PC-9 (cell line): ENCODE measurements around the gene IGF2R. TPM values are rescaled to one million over a fixed set of nuclear protein-coding genes. Genes with fewer than 3 reads are reported as not detected.
"Not testable (repeated sequence)": the region's sequence is repeated elsewhere in the genome, so short reads cannot be mapped to it uniquely, and the experiment has no call there.

Source experiments
- BruUV-seq: library from RNA; stranded (reverse); fragments of 400-500 nt; replicated peaks from 2 replicates; lab custom pipeline; 2021; lab: Mats Ljungman, UMichigan
- CTCF ChIA-PET: fragments of 300-600 bp; sonication (Branson Sonifier 250); formaldehyde crosslinking; loops from one replicate; lab custom pipeline; 2022; ENCODE audit warnings: antibody characterized with exemption; lab: Charles Lee
- POLR2A ChIA-PET: fragments of 300-600 bp; sonication (Branson Sonifier 250); formaldehyde crosslinking; loops from one replicate; lab custom pipeline; 2022; ENCODE audit warnings: antibody characterized with exemption; ENCODE audit not compliant: unreplicated experiment; lab: Charles Lee
- DNase-seq, 2 experiments: peaks; one replicate each; pipeline versions ENCODE4 v3.0.0 to v3.0.0-alpha.2; 2015 to 2022; ENCODE audit warnings: mixed read lengths in 1 of 2
- H2AFZ ChIP-seq: fragments of 200-600 bp; sonication (generic); 2 replicates; pipeline ENCODE4 v1.8.1; 2017; ENCODE audit warnings: antibody characterized with exemption
- H3F3A ChIP-seq: fragments of 200-600 bp; sonication (generic); 2 replicates; pipeline ENCODE4 v1.8.1; 2017; ENCODE audit warnings: antibody characterized with exemption, mild to moderate bottlenecking, low read depth; ENCODE audit not compliant: insufficient read depth
- H3K27ac ChIP-seq: fragments of 200-600 bp; sonication (generic); 2 replicates; pipeline ENCODE4 v1.6.1; 2016; ENCODE audit warnings: mixed run types
- H3K27me3 ChIP-seq: fragments of 200-600 bp; sonication (generic); 2 replicates; pipeline ENCODE4 v1.6.1; 2016; ENCODE audit warnings: low read depth, mixed run types; ENCODE audit not compliant: insufficient read depth
- H3K36me3 ChIP-seq: fragments of 200-600 bp; sonication (generic); 2 replicates; pipeline ENCODE4 v1.6.1; 2016; ENCODE audit warnings: low read depth, mixed run types
- H3K4me1 ChIP-seq: fragments of 200-600 bp; sonication (generic); replicated peaks from 2 replicates; pipeline ENCODE4 v1.6.1; 2016; ENCODE audit warnings: mixed run types; ENCODE audit not compliant: insufficient read depth
- H3K4me2 ChIP-seq: fragments of 200-600 bp; sonication (generic); 2 replicates; pipeline ENCODE4 v1.6.1; 2017; ENCODE audit warnings: mixed run types
- H3K4me3 ChIP-seq: fragments of 200-600 bp; sonication (generic); 2 replicates; pipeline ENCODE4 v1.6.1; 2016; ENCODE audit warnings: mixed run types
- H3K79me2 ChIP-seq: fragments of 200-600 bp; sonication (generic); 2 replicates; pipeline ENCODE4 v1.6.1; 2017; ENCODE audit warnings: low read depth, mixed run types
- H3K9me2 ChIP-seq: fragments of 200-600 bp; sonication (generic); 2 replicates; pipeline ENCODE4 v1.8.1; 2017; ENCODE audit warnings: mild to moderate bottlenecking; ENCODE audit not compliant: insufficient read depth
- H3K9me3 ChIP-seq: fragments of 200-600 bp; sonication (generic); 2 replicates; pipeline ENCODE4 v1.8.1; 2016; ENCODE audit warnings: low read depth; ENCODE audit not compliant: insufficient read depth
- H4K20me1 ChIP-seq: fragments of 200-600 bp; sonication (generic); 2 replicates; pipeline ENCODE4 v1.8.1; 2017; ENCODE audit not compliant: insufficient read depth
- CTCF ChIP-seq: fragments of 200-600 bp; sonication (generic); conservative IDR thresholded peaks from 2 replicates; pipeline ENCODE4 v1.6.1; 2017; ENCODE audit warnings: mixed run types, antibody characterized with exemption, mild to moderate bottlenecking, moderate library complexity
- EZH2 ChIP-seq: fragments of 200-600 bp; sonication (generic); IDR thresholded peaks from 2 replicates; pipeline ENCODE4 v1.8.0; 2017; ENCODE audit warnings: antibody characterized with exemption, low read depth
- intact Hi-C: fragments of 100-400 bp; cut with micrococcal nuclease; formaldehyde crosslinking; loops from one replicate; pipeline ENCODE4 v1.10.0; 2022; ENCODE audit not compliant: unreplicated experiment
- total RNA-seq: library from RNA; stranded (reverse); gene quantifications from 2 replicates; pipeline ENCODE4 v1.2.3, GENCODE V29; 2021

Gene IGF2R
- total RNA-seq, 1 experiment from 2014 or later, result 53.1 TPM

DNA sequence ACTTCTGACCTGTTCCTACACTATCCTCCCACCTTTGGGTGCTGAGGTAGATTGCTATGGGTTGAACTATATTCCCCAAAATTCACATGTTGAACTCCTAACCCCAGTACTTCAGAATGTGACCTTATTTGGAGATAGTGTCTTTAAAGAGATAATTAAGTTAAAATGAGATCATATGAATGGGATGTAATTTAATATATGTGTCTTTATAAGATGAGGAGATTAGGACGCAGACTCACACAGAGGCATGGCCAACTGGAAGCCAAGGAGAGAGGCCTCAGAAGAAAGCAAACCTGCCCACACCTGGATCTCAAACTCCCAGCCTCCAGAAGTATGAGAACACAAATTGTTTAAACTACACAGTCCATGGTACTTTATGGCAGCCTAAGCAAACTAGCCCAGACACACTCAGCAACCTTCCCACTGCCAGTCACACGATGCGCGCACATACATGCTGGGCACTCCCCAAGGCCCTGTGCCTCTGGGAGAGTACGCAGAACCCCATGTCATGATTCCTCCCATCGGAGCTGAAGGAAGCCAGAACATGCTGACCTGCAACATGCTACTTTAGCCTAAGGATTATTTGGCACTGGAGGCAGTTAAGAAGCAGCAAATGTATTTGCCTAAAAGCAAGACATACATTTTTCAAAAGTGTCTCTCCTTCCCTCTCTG lies 143.9 kb downstream of the IGF2R start:
- H3K27me3 ChIP-seq, result no peaks in the 10 kb centered on the region
- H3K27ac ChIP-seq, result no peak overlapping the region
- no peaks in the 10 kb centered on the region for H3K79me2 ChIP-seq
- no peak overlapping the region for H3K4me2 ChIP-seq
- H2AFZ ChIP-seq, result no peak overlapping the region
- intact Hi-C loops, result no loop called here
- BruUV-seq, result no TSS peak
- no peaks in the 10 kb centered on the region for H4K20me1 ChIP-seq
- CTCF ChIA-PET, result no interaction called here
- H3F3A ChIP-seq, result no peaks in the 10 kb centered on the region
- TF ChIP-seq EZH2, result no peak
- no peak for TF ChIP-seq CTCF
- H3K36me3 ChIP-seq, result no peaks in the 10 kb centered on the region
- POLR2A ChIA-PET, result no interaction called here
- no peaks in the 10 kb centered on the region for H3K9me3 ChIP-seq
- H3K4me1 ChIP-seq, result no peaks in the 10 kb centered on the region
- H3K9me2 ChIP-seq, result no peaks in the 10 kb centered on the region
- H3K4me3 ChIP-seq, result no peak overlapping the region
- no peak for DNase-seq

DNA sequence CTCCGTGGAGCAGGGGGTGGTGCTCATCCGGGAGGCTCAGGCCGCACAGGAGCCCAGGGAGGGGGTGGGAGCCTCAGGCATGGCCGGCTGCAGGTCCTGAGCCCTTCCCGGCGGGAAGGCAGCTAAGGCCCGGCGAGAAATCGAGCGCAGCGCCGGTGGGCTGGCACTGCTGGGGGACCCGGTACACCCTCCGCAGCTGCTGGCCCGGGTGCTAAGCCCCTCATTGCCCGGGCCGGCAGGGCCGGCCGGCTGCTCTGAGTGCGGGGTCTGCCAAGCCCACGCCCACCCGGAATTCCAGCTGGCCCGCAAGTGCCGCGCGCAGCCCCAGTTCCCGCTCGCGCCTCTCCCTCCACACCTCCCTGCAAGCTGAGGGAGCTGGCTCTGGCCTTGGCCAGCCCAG lies 145.7 kb downstream of the IGF2R start:
- H4K20me1 ChIP-seq, POLR2A ChIA-PET: not testable (repeated sequence)

DNA sequence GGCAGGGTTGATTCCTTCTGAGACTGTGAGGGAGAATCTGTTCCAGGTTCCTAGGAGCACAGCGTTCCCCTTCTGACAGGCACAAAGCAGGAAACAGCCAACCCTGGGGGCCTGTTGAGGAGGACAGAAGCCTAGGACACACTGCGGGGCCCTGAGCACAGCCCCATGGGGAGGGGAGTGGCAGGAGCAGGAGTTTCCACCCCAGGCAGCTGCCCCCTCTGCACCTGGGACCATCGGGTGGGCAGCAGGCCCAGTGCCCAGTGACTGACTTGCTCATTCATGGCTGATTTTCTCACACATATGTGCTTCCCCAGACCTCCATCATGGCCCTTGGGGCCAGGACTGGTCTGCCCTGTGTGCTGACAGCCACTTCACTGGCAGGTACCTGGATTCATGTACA lies 146.5 kb downstream of the IGF2R start:
- no peaks in the 10 kb centered on the region for H3K79me2 ChIP-seq
- H3K27ac ChIP-seq, result no peak overlapping the region
- no peaks in the 10 kb centered on the region for H3F3A ChIP-seq
- TF ChIP-seq EZH2, result no peak
- TF ChIP-seq CTCF, result no peak
- H3K4me1 ChIP-seq, result no peaks in the 10 kb centered on the region
- POLR2A ChIA-PET, result no interaction called here
- no peaks in the 10 kb centered on the region for H3K9me2 ChIP-seq
- intact Hi-C loops, result no loop called here
- no peaks in the 10 kb centered on the region for H3K9me3 ChIP-seq
- no peaks in the 10 kb centered on the region for H4K20me1 ChIP-seq
- no peak overlapping the region for H3K4me3 ChIP-seq
- CTCF ChIA-PET, result no interaction called here
- H3K4me2 ChIP-seq, result no peak overlapping the region
- no peaks in the 10 kb centered on the region for H3K36me3 ChIP-seq
- no peak overlapping the region for H2AFZ ChIP-seq
- no TSS peak for BruUV-seq
- no peak for DNase-seq
- H3K27me3 ChIP-seq, result no peaks in the 10 kb centered on the region

More for the DNA sequence above, 145.7 kb downstream of the IGF2R start:
- H3K27ac ChIP-seq, H3K4me2 ChIP-seq, BruUV-seq, H3K36me3 ChIP-seq, H3K9me2 ChIP-seq, H3K4me3 ChIP-seq, H2AFZ ChIP-seq, H3F3A ChIP-seq, intact Hi-C loops, H3K9me3 ChIP-seq, DNase-seq, H3K79me2 ChIP-seq, H3K4me1 ChIP-seq, CTCF ChIA-PET, H3K27me3 ChIP-seq: not testable (repeated sequence)

DNA sequence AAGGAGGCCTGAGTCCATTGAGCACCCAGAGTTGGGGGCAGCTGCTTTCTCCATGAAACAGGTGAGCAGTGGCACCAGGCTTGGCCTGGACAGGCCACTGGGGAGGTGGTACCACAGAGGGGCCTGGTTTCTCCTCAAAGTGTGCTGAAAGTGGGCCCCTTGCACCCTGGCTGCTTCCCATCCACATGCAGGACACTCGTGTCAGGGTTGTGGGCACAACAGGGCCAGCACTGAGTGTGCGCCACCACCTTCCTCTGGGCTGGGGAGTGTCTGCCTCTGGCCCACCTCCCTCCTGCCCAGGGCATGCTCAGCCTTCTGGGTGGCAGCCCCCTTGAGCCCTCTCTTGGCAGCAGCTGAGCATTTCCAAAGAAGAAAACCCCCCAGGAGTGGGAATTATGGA lies 147.5 kb downstream of the IGF2R start:
- Histone ChIP-seq H2AFZ (no peak overlapping the region), H3K4me2 (no peak overlapping the region), H3K79me2 (no peaks in the 10 kb centered on the region), H3K36me3 (no peaks in the 10 kb centered on the region), H3K4me1 (no peaks in the 10 kb centered on the region), H4K20me1 (no peaks in the 10 kb centered on the region), H3K27ac (no peak overlapping the region), H3K9me2 (no peaks in the 10 kb centered on the region), H3K27me3 (no peaks in the 10 kb centered on the region), H3K9me3 (no peaks in the 10 kb centered on the region), H3F3A (no peaks in the 10 kb centered on the region), H3K4me3 (no peak overlapping the region)
- ChIA-PET POLR2A (no interaction called here), CTCF (no interaction called here)
- intact Hi-C loops, result no loop called here
- no peak for DNase-seq
- BruUV-seq, result no TSS peak
- TF ChIP-seq CTCF, result no peak
- no peak for TF ChIP-seq EZH2
